HG03469 (cell line): ENCODE measurements around the gene ZNF552.
A peak's percentile ranks its signal among the peaks of the same experiment; 100 is the strongest.

Experiments
- ATAC-seq: cut with Tn5 transposase; IDR thresholded peaks from one replicate; pipeline ENCODE4 v1.9.1; 2021; ENCODE audit warnings: mild to moderate bottlenecking, moderate library complexity, moderate number of reproducible peaks; ENCODE audit not compliant: unreplicated experiment

The ZNF552 gene

GRCh38 chr19:57779220-57779845 lies 35.4 kb downstream of the ZNF552 start:
- ATAC-seq, result no peak

GRCh38 chr19:57778336-57778735 lies 36.4 kb downstream of the ZNF552 start:
- ATAC-seq, result no peak

- ATAC-seq, result no peak
These were observed 37.9 kb downstream of the ZNF552 start for GRCh38 chr19:57776764-57777296.

- ATAC-seq, result no peak
These were observed 41.2 kb downstream of the ZNF552 start for GRCh38 chr19:57773488-57773887.

GRCh38 chr19:57771417-57771816 lies 43.3 kb downstream of the ZNF552 start:
- ATAC-seq, result no peak

- peak; percentile 99 for ATAC-seq
These were observed 45.2 kb downstream of the ZNF552 start, which contains the start of gene ZNF586 for GRCh38 chr19:57769345-57770131. ZNF586 (plus strand) TSS chr19:57769676; CDS start chr19:57769843, 167 bp downstream.

GRCh38 chr19:57759096-57759495 lies 55.6 kb downstream of the ZNF552 start:
- ATAC-seq, result no peak

- no peak for ATAC-seq
These were observed 56.8 kb downstream of the ZNF552 start for GRCh38 chr19:57757941-57758340.
